ENCODE results near the gene RAD9B. TPM values are rescaled to one million over a fixed set of nuclear protein-coding genes. Genes with fewer than 3 reads are reported as not detected.

RAD9B gene
- total and polyA plus RNA-seq, 2 of the 13 experiments (the other 11 are each of a cell fraction or from before 2014, with no cell fraction given): 0.05 to 0.38 TPM

DNA sequence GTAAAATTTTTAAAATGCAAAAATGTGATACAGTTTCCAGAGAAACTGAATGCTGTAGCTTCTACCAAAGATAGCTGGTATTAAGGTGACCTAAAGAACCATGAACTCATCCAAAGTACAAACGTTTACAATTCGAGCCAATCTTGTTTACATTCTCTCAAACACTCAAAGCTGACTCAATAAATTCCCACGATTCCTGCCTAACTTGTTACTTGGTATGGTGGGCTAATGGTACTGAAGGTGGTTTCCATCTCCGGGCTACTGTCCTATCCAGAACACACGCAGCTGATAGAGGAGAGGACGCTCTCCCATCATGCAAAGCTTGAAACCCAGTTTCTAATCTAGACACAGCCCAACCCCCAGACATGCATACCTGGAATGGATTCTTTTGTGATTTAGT lies 31.5 kb downstream of the RAD9B start (continued):
- TF ChIP-seq RARA (CRISPR knock-in tag; IDR thresholded peaks at IDR 0.05) (peak; percentile 28; the same call in 1 of the 2 replicates), ZNF614 (CRISPR knock-in tag; IDR thresholded peaks at IDR 0.05; ENCODE audit: borderline replicate concordance) (no peak), IRF2 (CRISPR knock-in tag; IDR thresholded peaks at IDR 0.05) (no peak), FOXK2 (IDR thresholded peaks at IDR 0.05) (0 out of 2 replicates have a peak, but pooled peaks have one; percentile 29), FOXK1 (CRISPR knock-in tag; IDR thresholded peaks at IDR 0.05; ENCODE audit: borderline replicate concordance, low read depth) (peak; percentile 41; the same call in 1 of the 2 replicates), PHF20 (CRISPR knock-in tag; IDR thresholded peaks at IDR 0.05) (no peak), ZNF484 (CRISPR knock-in tag; IDR thresholded peaks at IDR 0.05; ENCODE audit: borderline replicate concordance, low read depth) (no peak), FOXP1 (IDR thresholded peaks at IDR 0.05) (no peak), FOXP1 (CRISPR knock-in tag; IDR thresholded peaks at IDR 0.05) (0 out of 2 replicates have a peak, but pooled peaks have one; percentile 11), RBM22 (optimal IDR thresholded peaks at IDR 0.05; ENCODE audit: low read length) (peak; percentile 62), MYC (CRISPR knock-in tag; IDR thresholded peaks at IDR 0.05; ENCODE audit: borderline replicate concordance) (no peak), MAFF (IDR thresholded peaks at IDR 0.05; ENCODE audit: low read depth, low read length) (0 out of 2 replicates have a peak, but pooled peaks have one; percentile 12), SIN3B (IDR thresholded peaks at IDR 0.05; ENCODE audit: low read length) (no peak)
- TF ChIP-seq, protein P1, sequence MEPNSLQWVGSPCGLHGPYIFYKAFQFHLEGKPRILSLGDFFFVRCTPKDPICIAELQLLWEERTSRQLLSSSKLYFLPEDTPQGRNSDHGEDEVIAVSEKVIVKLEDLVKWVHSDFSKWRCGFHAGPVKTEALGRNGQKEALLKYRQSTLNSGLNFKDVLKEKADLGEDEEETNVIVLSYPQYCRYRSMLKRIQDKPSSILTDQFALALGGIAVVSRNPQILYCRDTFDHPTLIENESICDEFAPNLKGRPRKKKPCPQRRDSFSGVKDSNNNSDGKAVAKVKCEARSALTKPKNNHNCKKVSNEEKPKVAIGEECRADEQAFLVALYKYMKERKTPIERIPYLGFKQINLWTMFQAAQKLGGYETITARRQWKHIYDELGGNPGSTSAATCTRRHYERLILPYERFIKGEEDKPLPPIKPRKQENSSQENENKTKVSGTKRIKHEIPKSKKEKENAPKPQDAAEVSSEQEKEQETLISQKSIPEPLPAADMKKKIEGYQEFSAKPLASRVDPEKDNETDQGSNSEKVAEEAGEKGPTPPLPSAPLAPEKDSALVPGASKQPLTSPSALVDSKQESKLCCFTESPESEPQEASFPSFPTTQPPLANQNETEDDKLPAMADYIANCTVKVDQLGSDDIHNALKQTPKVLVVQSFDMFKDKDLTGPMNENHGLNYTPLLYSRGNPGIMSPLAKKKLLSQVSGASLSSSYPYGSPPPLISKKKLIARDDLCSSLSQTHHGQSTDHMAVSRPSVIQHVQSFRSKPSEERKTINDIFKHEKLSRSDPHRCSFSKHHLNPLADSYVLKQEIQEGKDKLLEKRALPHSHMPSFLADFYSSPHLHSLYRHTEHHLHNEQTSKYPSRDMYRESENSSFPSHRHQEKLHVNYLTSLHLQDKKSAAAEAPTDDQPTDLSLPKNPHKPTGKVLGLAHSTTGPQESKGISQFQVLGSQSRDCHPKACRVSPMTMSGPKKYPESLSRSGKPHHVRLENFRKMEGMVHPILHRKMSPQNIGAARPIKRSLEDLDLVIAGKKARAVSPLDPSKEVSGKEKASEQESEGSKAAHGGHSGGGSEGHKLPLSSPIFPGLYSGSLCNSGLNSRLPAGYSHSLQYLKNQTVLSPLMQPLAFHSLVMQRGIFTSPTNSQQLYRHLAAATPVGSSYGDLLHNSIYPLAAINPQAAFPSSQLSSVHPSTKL (CRISPR knock-in tag; IDR thresholded peaks at IDR 0.05): peak; percentile 50; the same call in 1 of the 2 replicates
- TF ChIP-seq, protein P2, sequence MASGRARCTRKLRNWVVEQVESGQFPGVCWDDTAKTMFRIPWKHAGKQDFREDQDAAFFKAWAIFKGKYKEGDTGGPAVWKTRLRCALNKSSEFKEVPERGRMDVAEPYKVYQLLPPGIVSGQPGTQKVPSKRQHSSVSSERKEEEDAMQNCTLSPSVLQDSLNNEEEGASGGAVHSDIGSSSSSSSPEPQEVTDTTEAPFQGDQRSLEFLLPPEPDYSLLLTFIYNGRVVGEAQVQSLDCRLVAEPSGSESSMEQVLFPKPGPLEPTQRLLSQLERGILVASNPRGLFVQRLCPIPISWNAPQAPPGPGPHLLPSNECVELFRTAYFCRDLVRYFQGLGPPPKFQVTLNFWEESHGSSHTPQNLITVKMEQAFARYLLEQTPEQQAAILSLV (CRISPR knock-in tag; IDR thresholded peaks at IDR 0.05; ENCODE audit: borderline replicate concordance): no peak
- TF ChIP-seq, protein P3, sequence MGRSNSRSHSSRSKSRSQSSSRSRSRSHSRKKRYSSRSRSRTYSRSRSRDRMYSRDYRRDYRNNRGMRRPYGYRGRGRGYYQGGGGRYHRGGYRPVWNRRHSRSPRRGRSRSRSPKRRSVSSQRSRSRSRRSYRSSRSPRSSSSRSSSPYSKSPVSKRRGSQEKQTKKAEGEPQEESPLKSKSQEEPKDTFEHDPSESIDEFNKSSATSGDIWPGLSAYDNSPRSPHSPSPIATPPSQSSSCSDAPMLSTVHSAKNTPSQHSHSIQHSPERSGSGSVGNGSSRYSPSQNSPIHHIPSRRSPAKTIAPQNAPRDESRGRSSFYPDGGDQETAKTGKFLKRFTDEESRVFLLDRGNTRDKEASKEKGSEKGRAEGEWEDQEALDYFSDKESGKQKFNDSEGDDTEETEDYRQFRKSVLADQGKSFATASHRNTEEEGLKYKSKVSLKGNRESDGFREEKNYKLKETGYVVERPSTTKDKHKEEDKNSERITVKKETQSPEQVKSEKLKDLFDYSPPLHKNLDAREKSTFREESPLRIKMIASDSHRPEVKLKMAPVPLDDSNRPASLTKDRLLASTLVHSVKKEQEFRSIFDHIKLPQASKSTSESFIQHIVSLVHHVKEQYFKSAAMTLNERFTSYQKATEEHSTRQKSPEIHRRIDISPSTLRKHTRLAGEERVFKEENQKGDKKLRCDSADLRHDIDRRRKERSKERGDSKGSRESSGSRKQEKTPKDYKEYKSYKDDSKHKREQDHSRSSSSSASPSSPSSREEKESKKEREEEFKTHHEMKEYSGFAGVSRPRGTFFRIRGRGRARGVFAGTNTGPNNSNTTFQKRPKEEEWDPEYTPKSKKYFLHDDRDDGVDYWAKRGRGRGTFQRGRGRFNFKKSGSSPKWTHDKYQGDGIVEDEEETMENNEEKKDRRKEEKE (IDR thresholded peaks at IDR 0.05): no peak
- TF ChIP-seq, protein P4, sequence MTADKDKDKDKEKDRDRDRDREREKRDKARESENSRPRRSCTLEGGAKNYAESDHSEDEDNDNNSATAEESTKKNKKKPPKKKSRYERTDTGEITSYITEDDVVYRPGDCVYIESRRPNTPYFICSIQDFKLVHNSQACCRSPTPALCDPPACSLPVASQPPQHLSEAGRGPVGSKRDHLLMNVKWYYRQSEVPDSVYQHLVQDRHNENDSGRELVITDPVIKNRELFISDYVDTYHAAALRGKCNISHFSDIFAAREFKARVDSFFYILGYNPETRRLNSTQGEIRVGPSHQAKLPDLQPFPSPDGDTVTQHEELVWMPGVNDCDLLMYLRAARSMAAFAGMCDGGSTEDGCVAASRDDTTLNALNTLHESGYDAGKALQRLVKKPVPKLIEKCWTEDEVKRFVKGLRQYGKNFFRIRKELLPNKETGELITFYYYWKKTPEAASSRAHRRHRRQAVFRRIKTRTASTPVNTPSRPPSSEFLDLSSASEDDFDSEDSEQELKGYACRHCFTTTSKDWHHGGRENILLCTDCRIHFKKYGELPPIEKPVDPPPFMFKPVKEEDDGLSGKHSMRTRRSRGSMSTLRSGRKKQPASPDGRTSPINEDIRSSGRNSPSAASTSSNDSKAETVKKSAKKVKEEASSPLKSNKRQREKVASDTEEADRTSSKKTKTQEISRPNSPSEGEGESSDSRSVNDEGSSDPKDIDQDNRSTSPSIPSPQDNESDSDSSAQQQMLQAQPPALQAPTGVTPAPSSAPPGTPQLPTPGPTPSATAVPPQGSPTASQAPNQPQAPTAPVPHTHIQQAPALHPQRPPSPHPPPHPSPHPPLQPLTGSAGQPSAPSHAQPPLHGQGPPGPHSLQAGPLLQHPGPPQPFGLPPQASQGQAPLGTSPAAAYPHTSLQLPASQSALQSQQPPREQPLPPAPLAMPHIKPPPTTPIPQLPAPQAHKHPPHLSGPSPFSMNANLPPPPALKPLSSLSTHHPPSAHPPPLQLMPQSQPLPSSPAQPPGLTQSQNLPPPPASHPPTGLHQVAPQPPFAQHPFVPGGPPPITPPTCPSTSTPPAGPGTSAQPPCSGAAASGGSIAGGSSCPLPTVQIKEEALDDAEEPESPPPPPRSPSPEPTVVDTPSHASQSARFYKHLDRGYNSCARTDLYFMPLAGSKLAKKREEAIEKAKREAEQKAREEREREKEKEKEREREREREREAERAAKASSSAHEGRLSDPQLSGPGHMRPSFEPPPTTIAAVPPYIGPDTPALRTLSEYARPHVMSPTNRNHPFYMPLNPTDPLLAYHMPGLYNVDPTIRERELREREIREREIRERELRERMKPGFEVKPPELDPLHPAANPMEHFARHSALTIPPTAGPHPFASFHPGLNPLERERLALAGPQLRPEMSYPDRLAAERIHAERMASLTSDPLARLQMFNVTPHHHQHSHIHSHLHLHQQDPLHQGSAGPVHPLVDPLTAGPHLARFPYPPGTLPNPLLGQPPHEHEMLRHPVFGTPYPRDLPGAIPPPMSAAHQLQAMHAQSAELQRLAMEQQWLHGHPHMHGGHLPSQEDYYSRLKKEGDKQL (CRISPR knock-in tag; IDR thresholded peaks at IDR 0.05; ENCODE audit: low read depth): no peak
- TF ChIP-seq, protein P5, sequence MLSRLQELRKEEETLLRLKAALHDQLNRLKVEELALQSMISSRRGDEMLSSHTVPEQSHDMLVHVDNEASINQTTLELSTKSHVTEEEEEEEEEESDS (CRISPR knock-in tag; IDR thresholded peaks at IDR 0.05; ENCODE audit: borderline replicate concordance): no peak

Measured in HepG2 (cell line).